Effector memory CD8-positive, alpha-beta T cell (primary cell): Measurements from ENCODE around the gene FAM120A.
A peak's percentile ranks its signal among the peaks of the same experiment; 100 is the strongest.

Experiments used
- ATAC-seq: fragments of 150-1000 bp; cut with Tn5 transposase; replicated peaks from 2 replicates; pipeline ENCODE4 v1.10.0; 2021; ENCODE audit warnings: mild to moderate bottlenecking, moderate library complexity
- DNase-seq, 3 experiments: peaks; one replicate each; pipeline ENCODE4 v3.0.0; 2021
- H3K27ac Mint-ChIP-seq, 2 donors: one replicate each; pipeline ENCODE4 v1.8.0; 2022; ENCODE audit warnings: mild to moderate bottlenecking in 2 of 2, mixed read lengths in 2 of 2, moderate library complexity in 2 of 2
- H3K27me3 Mint-ChIP-seq, 2 donors: one replicate each; pipeline ENCODE4 v1.8.0; 2022; ENCODE audit warnings: mixed read lengths in 2 of 2
- H3K36me3 Mint-ChIP-seq: one replicate; pipeline ENCODE4 v1.8.0; 2022; ENCODE audit warnings: mild to moderate bottlenecking, moderate library complexity, mixed read lengths; ENCODE audit not compliant: insufficient read depth
- H3K4me1 Mint-ChIP-seq, 2 donors: one replicate each; pipeline ENCODE4 v1.8.0; 2022; ENCODE audit warnings: low read depth in 2 of 2, mixed read lengths in 2 of 2
- H3K4me3 Mint-ChIP-seq, 2 donors: one replicate each; pipeline ENCODE4 v1.8.0; 2022; ENCODE audit warnings: mild to moderate bottlenecking in 2 of 2, mixed read lengths in 2 of 2, moderate library complexity in 2 of 2
- H3K9me3 Mint-ChIP-seq, 2 donors: one replicate each; pipeline ENCODE4 v1.8.0; 2022; ENCODE audit warnings: mixed read lengths in 2 of 2
- total RNA-seq, 9 experiments: gene quantifications; one replicate each; lab custom pipeline; 2026; lab: John Stamatoyannopoulos, UW

Gene FAM120A, protein sequence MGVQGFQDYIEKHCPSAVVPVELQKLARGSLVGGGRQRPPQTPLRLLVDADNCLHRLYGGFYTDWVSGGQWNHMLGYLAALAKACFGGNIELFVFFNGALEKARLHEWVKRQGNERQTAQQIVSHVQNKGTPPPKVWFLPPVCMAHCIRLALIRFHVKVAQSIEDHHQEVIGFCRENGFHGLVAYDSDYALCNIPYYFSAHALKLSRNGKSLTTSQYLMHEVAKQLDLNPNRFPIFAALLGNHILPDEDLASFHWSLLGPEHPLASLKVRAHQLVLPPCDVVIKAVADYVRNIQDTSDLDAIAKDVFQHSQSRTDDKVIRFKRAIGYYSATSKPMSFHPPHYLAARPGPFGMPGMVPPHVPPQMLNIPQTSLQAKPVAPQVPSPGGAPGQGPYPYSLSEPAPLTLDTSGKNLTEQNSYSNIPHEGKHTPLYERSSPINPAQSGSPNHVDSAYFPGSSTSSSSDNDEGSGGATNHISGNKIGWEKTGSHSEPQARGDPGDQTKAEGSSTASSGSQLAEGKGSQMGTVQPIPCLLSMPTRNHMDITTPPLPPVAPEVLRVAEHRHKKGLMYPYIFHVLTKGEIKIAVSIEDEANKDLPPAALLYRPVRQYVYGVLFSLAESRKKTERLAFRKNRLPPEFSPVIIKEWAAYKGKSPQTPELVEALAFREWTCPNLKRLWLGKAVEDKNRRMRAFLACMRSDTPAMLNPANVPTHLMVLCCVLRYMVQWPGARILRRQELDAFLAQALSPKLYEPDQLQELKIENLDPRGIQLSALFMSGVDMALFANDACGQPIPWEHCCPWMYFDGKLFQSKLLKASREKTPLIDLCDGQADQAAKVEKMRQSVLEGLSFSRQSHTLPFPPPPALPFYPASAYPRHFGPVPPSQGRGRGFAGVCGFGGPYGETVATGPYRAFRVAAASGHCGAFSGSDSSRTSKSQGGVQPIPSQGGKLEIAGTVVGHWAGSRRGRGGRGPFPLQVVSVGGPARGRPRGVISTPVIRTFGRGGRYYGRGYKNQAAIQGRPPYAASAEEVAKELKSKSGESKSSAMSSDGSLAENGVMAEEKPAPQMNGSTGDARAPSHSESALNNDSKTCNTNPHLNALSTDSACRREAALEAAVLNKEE
- 163 to 246 (median 229) reads per million in 9 experiments for total RNA-seq

DNA sequence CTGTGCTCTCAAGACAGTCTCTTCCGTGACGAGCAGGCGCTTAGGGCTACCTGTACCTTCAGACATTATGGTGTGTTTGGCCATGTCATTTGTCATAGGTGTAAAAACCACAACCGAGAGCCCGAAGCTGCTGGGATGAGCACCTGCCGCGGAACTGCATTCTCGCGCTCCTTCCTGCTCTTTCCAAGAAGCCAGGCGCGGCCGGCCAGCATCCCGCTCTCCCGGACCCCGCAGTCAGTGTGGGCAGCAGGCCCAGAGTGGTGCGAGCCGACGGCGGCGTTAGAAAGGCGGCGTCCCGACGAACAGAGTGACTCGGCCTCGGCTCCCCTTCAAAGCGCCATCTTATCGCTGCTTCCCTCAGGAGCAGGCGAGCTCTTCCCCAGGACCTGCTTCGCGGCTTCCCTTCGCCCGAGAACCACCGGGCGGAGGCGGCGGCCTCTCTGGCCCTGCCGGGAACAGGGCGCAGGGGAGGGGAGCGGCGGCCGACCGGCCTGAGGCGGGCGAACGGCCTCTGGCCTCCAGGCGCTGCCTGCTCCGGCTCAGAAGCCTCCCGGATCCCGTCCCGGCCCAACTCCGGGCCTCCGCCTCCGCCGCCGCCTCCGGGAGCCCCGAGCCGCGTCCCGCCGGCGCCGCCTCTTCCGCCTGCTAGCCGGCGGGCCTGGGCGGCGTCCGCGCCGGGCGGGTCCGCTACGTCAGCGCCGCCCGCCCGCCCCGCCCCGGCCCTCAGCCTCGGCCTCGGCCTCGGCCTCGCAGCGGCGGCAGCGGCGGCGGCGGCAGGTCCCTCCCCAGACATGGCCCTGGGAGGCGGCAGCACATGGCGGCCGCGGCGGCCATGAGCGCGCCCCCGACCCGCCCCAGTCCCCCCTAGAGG lies at the start of gene FAM120A:
Gene FAM120A, plus strand, starts transcription at position 741 of the 871 bp plus-strand sequence. CDS start 231 bp downstream, outside the sequence.
- Mint-ChIP-seq H3K4me3 (peak within 1 kb of the TSS; percentile 89 to 90), H3K36me3 (peaks cover 56% of the 10 kb centered on the region), H3K9me3 (no peaks in the 10 kb centered on the region), H3K4me1 (peaks cover 26 to 47% of the 10 kb centered on the region in 2 donors), H3K27ac (peak within 1 kb of the TSS; percentile 95 to 97), H3K27me3 (no peaks in the 10 kb centered on the region)
- ATAC-seq (peak; percentile 74), DNase-seq (peak; percentile 52 to 63 (median 54))

- H3K4me3 Mint-ChIP-seq, result no peak overlapping the region
- no peaks in the 10 kb centered on the region for H3K4me1 Mint-ChIP-seq
- H3K36me3 Mint-ChIP-seq, result no peaks in the 10 kb centered on the region
- ATAC-seq, result no peak
- no peak for DNase-seq
- no peaks in the 10 kb centered on the region for H3K9me3 Mint-ChIP-seq
- H3K27ac Mint-ChIP-seq, result no peak overlapping the region
- peaks cover 27 to 37% of the 10 kb centered on the region in 2 donors for H3K27me3 Mint-ChIP-seq
Measured at GRCh38 chr9:93406371-93406770, 45.1 kb upstream of the FAM120A start.

DNA sequence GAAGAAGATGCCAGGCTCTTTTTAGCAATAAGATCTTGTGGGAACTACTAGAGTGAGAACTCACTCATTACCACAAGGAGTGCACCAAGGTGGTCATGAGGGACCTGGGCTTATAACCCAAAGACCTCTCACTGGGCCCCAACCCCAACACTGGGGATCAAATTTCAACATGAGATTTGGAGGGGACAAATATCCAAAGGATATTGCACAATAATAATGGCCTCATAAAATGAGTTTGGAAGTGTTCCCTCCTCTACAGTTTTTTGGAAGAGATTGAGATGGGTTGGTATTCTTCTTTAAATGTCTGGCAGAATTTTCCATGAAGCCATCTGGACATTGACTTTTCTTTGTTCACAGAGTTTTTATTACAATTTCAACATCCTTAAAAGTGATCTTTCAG lies 38.0 kb upstream of the FAM120A start:
- H3K27ac Mint-ChIP-seq, result no peak overlapping the region
- H3K4me1 Mint-ChIP-seq, result no peaks in the 10 kb centered on the region
- no peak overlapping the region for H3K4me3 Mint-ChIP-seq
- no peaks in the 10 kb centered on the region for H3K36me3 Mint-ChIP-seq
- ATAC-seq (no peak), DNase-seq (no peak)
- no peaks in the 10 kb centered on the region for H3K9me3 Mint-ChIP-seq
- H3K27me3 Mint-ChIP-seq, result peaks cover 51 to 61% of the 10 kb centered on the region in 2 donors

- Mint-ChIP-seq H3K4me3 (no peak overlapping the region), H3K4me1 (no peaks in the 10 kb centered on the region), H3K36me3 (no peaks in the 10 kb centered on the region), H3K27ac (no peak overlapping the region), H3K27me3 (peaks cover 47 to 50% of the 10 kb centered on the region in 2 donors), H3K9me3 (peaks cover 0 to 2% of the 10 kb centered on the region in 2 donors)
- no peak for DNase-seq
- no peak for ATAC-seq
Measured at GRCh38 chr9:93415176-93415690, 36.3 kb upstream of the FAM120A start.

DNA sequence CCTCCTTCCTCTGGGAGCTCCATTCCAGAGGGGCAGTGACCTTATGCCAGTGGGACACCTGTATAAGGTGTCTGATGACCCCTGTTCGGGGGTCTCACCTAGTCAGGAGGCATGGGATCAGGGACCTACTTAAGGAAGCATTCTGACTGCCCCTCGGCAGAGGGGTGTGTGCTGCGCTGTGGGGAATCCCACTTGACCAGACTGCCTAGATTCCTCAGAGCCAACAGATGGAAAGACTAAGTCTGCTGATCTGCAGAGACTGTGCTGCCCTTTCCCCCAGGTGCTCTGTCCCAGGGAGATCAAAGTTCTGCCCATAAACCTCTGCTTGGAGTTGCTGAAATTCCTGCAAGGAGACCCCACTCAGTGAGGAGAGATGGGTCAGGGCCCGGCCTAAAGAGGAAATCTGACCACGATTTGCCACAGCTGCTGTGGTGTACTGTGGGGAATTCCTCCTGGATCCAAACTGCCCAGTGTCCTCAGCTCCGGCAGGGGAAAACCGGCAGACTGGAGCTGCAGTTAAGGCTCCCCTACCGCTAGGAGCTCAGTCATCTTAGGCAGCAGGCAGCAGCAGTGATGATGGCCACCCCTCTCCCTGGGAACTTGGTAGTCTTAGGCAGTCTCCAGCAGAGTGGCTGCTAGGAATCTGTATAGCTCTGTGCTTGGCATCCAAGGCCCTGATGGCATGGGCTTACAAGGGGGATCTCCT lies 34.8 kb upstream of the FAM120A start:
- H3K4me3 Mint-ChIP-seq, result no peak overlapping the region
- H3K9me3 Mint-ChIP-seq, result peaks cover 0 to 2% of the 10 kb centered on the region in 2 donors
- peaks cover 40 to 50% of the 10 kb centered on the region in 2 donors for H3K27me3 Mint-ChIP-seq
- DNase-seq (no peak), ATAC-seq (no peak)
- no peak overlapping the region for H3K27ac Mint-ChIP-seq
- no peaks in the 10 kb centered on the region for H3K4me1 Mint-ChIP-seq
- H3K36me3 Mint-ChIP-seq, result no peaks in the 10 kb centered on the region

DNA sequence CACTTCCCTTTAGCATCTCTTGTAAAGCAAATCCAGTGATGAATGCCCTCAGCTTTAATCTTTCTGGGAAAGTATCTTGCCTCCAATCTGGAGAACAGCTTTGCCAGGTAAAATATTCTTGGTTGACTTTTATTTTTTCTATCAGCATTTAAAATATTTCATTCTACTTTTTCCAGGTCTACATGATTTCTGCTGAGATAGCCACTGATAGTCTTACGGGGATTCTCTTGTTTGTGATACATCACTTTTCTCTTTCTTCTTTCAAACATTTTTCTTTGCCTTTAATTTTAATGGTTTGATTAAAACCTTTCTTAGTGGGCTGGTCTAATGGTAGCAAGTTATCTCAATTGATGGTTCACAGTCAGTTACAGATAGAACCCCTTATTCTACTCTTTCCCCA lies 33.9 kb upstream of the FAM120A start:
- DNase-seq (no peak), ATAC-seq (no peak)
- H3K9me3 Mint-ChIP-seq, result peaks cover 0 to 2% of the 10 kb centered on the region in 2 donors
- no peaks in the 10 kb centered on the region for H3K36me3 Mint-ChIP-seq
- H3K27me3 Mint-ChIP-seq, result peaks cover 31 to 50% of the 10 kb centered on the region in 2 donors
- no peaks in the 10 kb centered on the region for H3K4me1 Mint-ChIP-seq
- no peak overlapping the region for H3K27ac Mint-ChIP-seq
- no peak overlapping the region for H3K4me3 Mint-ChIP-seq

DNA sequence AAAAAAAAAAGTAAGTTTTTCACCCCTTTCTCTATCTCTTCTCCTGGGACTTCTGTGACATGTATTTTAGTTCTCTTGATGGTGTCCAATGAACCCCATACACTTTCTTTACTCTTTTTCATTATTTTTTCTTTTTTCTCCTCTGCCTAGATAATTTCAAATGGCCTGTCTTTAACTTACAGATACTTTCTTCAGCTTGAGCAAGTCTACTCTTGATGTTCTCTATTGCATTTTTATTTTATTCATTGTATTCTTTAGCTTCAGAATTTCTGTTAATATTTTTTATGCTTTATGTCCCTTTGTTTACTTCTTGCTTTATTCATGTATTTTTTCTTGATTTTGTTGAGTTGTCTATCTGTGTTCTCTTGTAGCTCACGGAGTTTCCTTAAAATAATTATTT lies 32.5 kb upstream of the FAM120A start:
- Mint-ChIP-seq H3K9me3 (peaks cover 0 to 2% of the 10 kb centered on the region in 2 donors), H3K36me3 (no peaks in the 10 kb centered on the region), H3K4me1 (no peaks in the 10 kb centered on the region), H3K27ac (no peak overlapping the region), H3K4me3 (no peak overlapping the region), H3K27me3 (peaks cover 29 to 52% of the 10 kb centered on the region in 2 donors)
- DNase-seq, result no peak
- no peak for ATAC-seq

DNA sequence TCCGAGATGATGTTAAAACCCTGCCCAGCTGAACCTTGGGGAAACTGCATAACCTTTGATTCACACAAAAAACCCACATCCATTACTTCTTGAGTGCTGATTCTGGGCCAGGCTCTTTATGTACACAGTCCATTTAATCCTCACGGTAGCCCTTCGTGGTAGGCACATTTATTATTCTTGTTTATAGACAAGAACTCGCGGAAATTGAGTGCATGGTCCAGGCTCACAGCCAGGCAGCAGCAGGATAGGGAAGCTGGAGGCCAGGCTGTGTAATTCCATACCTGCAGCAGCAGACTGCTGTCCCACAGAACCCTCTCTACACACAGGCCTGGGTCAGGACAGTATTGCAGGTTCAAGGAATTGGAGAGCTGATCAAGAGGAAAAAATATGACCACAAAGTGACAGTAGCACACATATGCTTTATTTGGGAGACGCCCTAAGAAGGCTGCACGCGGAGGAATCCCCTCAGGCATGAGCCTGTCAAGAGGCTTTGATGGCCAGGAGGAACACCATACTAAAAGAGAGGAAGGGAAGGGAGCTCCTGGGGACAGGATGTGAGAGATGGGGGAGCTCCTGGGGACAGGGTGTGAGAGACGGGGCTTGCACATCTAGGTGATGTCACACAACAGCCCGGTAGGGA lies 28.4 kb upstream of the FAM120A start:
- H3K27ac Mint-ChIP-seq, result no peak overlapping the region
- DNase-seq (no peak), ATAC-seq (no peak)
- no peak overlapping the region for H3K4me3 Mint-ChIP-seq
- peaks cover 0 to 2% of the 10 kb centered on the region in 2 donors for H3K9me3 Mint-ChIP-seq
- no peaks in the 10 kb centered on the region for H3K4me1 Mint-ChIP-seq
- no peaks in the 10 kb centered on the region for H3K36me3 Mint-ChIP-seq
- H3K27me3 Mint-ChIP-seq, result peaks cover 40 to 44% of the 10 kb centered on the region in 2 donors

- ATAC-seq (no peak), DNase-seq (no peak)
- peaks cover 42 to 44% of the 10 kb centered on the region in 2 donors for H3K27me3 Mint-ChIP-seq
- no peak overlapping the region for H3K4me3 Mint-ChIP-seq
- no peaks in the 10 kb centered on the region for H3K9me3 Mint-ChIP-seq
- H3K27ac Mint-ChIP-seq, result no peak overlapping the region
- H3K4me1 Mint-ChIP-seq, result no peaks in the 10 kb centered on the region
- no peaks in the 10 kb centered on the region for H3K36me3 Mint-ChIP-seq
Measured at GRCh38 chr9:93427655-93428379, 23.7 kb upstream of the FAM120A start.

- Mint-ChIP-seq H3K9me3 (no peaks in the 10 kb centered on the region), H3K36me3 (peaks cover 3% of the 10 kb centered on the region), H3K27me3 (peaks cover 18 to 20% of the 10 kb centered on the region in 2 donors), H3K4me3 (no peak overlapping the region), H3K27ac (no peak overlapping the region), H3K4me1 (no peaks in the 10 kb centered on the region)
- ATAC-seq (no peak), DNase-seq (no peak)
Measured at GRCh38 chr9:93431539-93432105, 19.9 kb upstream of the FAM120A start.

DNA sequence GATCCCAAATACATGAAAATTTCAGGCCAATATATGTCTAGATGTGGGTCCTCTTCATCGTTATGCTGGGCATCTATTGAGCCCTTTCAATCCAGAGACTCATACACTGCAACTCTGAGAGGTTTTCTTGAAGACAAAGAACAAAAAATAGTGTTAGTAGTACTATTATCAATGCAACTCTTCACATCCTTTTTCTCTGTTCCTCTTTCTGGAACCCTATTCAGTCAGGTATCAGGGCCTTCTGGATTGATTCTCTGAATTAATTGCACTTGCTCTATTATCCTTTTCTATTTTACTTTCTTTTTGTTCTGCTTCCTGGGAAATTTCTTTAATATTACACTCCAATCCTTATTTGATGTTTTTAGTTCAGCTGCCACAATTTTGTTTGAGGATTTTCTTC lies 18.5 kb upstream of the FAM120A start:
- no peak for ATAC-seq
- Mint-ChIP-seq H3K4me1 (no peaks in the 10 kb centered on the region), H3K4me3 (no peak overlapping the region)

More for the DNA sequence above, 18.5 kb upstream of the FAM120A start:
- Mint-ChIP-seq H3K9me3 (no peaks in the 10 kb centered on the region), H3K27ac (no peak overlapping the region), H3K27me3 (peaks cover 9 to 14% of the 10 kb centered on the region in 2 donors), H3K36me3 (peaks cover 3% of the 10 kb centered on the region)
- no peak for DNase-seq
